ENCODE data around the gene P2RY8. TPM values are rescaled to one million over a fixed set of nuclear protein-coding genes. Genes with fewer than 3 reads are reported as not detected.

The P2RY8 gene
- polyA plus RNA-seq, 3 donors, result 18.9 to 40.0 (median 33.3) TPM

GRCh38 chrX:1555370-1555769, 18.4 kb upstream of the P2RY8 start:
- no peaks in the 10 kb centered on the region for H3K36me3 Mint-ChIP-seq
- Histone ChIP-seq H3K4me3 (replicated peaks in 1 of 3; ENCODE audit: low read depth in 2 of 3, low read length in 3 of 3) (peak overlapping the region in 1 of 3 experiments; percentile 22), H3K9ac (ENCODE audit: insufficient read depth, low read length, poor library complexity, severe bottlenecking) (no peak overlapping the region), H2AFZ (ENCODE audit: insufficient read depth, low read depth, low read length, poor library complexity, severe bottlenecking) (no peak overlapping the region), H3K27me3 (ENCODE audit: control insufficient read depth in 2 of 2, insufficient read depth in 2 of 2, low read length in 2 of 2) (no peaks in the 10 kb centered on the region), H3K79me2 (ENCODE audit: insufficient read depth, low read length) (no peaks in the 10 kb centered on the region), H3K27ac (ENCODE audit: low read depth in 1 of 2, low read length in 2 of 2) (no peak overlapping the region), H3K4me1 (ENCODE audit: control insufficient read depth in 1 of 2, insufficient read depth in 2 of 2, low read length in 2 of 2) (peaks cover 8 to 13% of the 10 kb centered on the region in 2 donors), H4K20me1 (ENCODE audit: insufficient read depth, low read length) (no peaks in the 10 kb centered on the region), H3K9me3 (replicated peaks in 1 of 2; ENCODE audit: control insufficient read depth in 1 of 2, insufficient read depth in 1 of 2, low read length in 2 of 2) (no peaks in the 10 kb centered on the region), H3K36me3 (replicated peaks in 1 of 2; ENCODE audit: control insufficient read depth in 1 of 2, insufficient read depth in 2 of 2, low read length in 2 of 2) (no peaks in the 10 kb centered on the region), H3K4me2 (replicated peaks; ENCODE audit: extremely low read depth, low read length, poor library complexity, severe bottlenecking) (no peak overlapping the region)
- WGBS (ENCODE audit: insufficient coverage), result 100% methylated on average over 4 of the region's 6 CpGs
- DNase-seq, result no peak
- peak overlapping the region; percentile 34 to 62 for H3K4me3 Mint-ChIP-seq
- H3K27me3 Mint-ChIP-seq (ENCODE audit: low read depth in 3 of 3), result peaks cover 3 to 10% (median 8%) of the 10 kb centered on the region in 3 donors
- intact Hi-C loops (cut with micrococcal nuclease), result no loop called here
- H3K9me3 Mint-ChIP-seq, result peaks cover 0 to 6% (median 4%) of the 10 kb centered on the region in 7 donors
- peak overlapping the region in 1 of 7 donors; percentile 12 for H3K27ac Mint-ChIP-seq
- TF ChIP-seq CTCF (IDR thresholded peaks at IDR 0.05), result no peak
- H3K4me1 Mint-ChIP-seq, result peaks cover 24% of the 10 kb centered on the region

GRCh38 chrX:1554469-1555210, 17.7 kb upstream of the P2RY8 start:
- H2AFZ ChIP-seq (ENCODE audit: insufficient read depth, low read depth, low read length, poor library complexity, severe bottlenecking), result peak overlapping the region; percentile 6
- peaks cover 8 to 13% of the 10 kb centered on the region in 2 donors for H3K4me1 ChIP-seq (ENCODE audit: control insufficient read depth in 1 of 2, insufficient read depth in 2 of 2, low read length in 2 of 2)
- intact Hi-C loops (cut with micrococcal nuclease), result no loop called here
- no peaks in the 10 kb centered on the region for H3K36me3 ChIP-seq (replicated peaks in 1 of 2; ENCODE audit: control insufficient read depth in 1 of 2, insufficient read depth in 2 of 2, low read length in 2 of 2)
- DNase-seq, result peak in 1 of 3 donors; percentile 14
- no peaks in the 10 kb centered on the region for H3K9me3 ChIP-seq (replicated peaks in 1 of 2; ENCODE audit: control insufficient read depth in 1 of 2, insufficient read depth in 1 of 2, low read length in 2 of 2)
- H3K4me3 ChIP-seq (replicated peaks in 1 of 3; ENCODE audit: low read depth in 2 of 3, low read length in 3 of 3), result peak overlapping the region in 1 of 3 experiments; percentile 22
- TF ChIP-seq CTCF (IDR thresholded peaks at IDR 0.05), result no peak
- no peaks in the 10 kb centered on the region for H3K27me3 ChIP-seq (ENCODE audit: control insufficient read depth in 2 of 2, insufficient read depth in 2 of 2, low read length in 2 of 2)
- peak overlapping the region; percentile 47 for H3K4me2 ChIP-seq (replicated peaks; ENCODE audit: extremely low read depth, low read length, poor library complexity, severe bottlenecking)
- H3K27me3 Mint-ChIP-seq (ENCODE audit: low read depth in 3 of 3), result peaks cover 3 to 9% (median 8%) of the 10 kb centered on the region in 3 donors
- H3K4me3 Mint-ChIP-seq, result peak overlapping the region; percentile 9 to 62
- 69% methylated on average over 13 of the region's 19 CpGs for WGBS (ENCODE audit: insufficient coverage)
- peak overlapping the region in 4 of 7 donors; percentile 10 to 80 (median 35) for H3K27ac Mint-ChIP-seq
- H3K27ac ChIP-seq (ENCODE audit: low read depth in 1 of 2, low read length in 2 of 2), result no peak overlapping the region
- peaks cover 27% of the 10 kb centered on the region for H3K4me1 Mint-ChIP-seq
- no peaks in the 10 kb centered on the region for H3K36me3 Mint-ChIP-seq
- no peak overlapping the region for H3K9ac ChIP-seq (ENCODE audit: insufficient read depth, low read length, poor library complexity, severe bottlenecking)
- H4K20me1 ChIP-seq (ENCODE audit: insufficient read depth, low read length), result no peaks in the 10 kb centered on the region
- H3K9me3 Mint-ChIP-seq, result peaks cover 0 to 6% (median 4%) of the 10 kb centered on the region in 7 donors
- no peaks in the 10 kb centered on the region for H3K79me2 ChIP-seq (ENCODE audit: insufficient read depth, low read length)

All from CD14-positive monocyte (primary cell).